Hypothalamus (tissue), 51 donors: ENCODE data around the gene CREB5.
A peak's percentile ranks its signal among the peaks of the same experiment; 100 is the strongest.
"Not testable (repeated sequence)": the region's sequence is repeated elsewhere in the genome, so short reads cannot be mapped to it uniquely, and the experiment has no call there.

ENCODE experiments used
- DNase-seq, 51 donors: peaks; one replicate each; lab custom pipeline; 2025; lab: John Stamatoyannopoulos, UW

CREB5 gene

DNA sequence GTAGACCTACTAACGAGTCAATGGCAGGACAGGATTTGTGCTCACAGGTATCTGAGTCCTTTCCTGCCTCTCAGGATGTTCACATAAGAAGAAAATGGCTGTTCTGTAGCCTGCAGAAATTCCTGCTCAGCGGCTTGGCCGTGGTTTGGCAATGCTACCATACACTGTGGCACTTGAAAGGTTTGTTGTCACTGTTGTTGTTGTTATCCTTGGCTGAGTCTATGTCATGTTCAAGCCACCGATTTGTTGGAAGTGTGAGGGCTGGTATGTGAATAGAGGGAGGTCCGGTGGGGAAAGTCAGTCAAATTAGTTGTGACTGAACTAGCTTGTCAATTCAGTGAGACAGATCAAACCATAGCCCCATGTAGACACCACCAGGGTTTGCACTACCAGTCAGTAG is 345.9 kb downstream of the CREB5 start:
- DNase-seq: no peak

DNA sequence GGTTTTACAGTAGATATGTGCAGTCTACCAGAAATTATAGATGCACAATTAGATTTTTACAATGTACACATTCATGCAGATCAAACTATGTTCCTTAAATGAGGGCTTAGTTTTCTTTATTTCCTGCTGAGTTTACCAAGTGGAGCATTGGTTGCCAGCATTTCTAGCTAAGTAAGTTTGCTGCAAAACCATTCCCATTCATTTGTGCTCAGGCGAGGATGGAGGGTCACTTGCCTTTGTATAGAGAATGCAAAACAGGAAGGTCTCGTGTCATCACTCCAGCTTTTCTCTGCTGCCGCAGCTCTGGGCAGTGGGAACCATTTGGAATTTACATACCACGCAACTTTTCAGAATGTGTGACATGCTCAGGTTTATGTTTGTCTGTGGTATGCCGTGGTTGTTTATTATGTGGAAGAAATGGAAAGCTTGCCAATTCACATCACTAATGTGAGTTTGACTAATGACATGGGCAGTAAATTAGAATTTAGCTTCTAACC is 347.2 kb downstream of the CREB5 start:
- no peak for DNase-seq

DNA sequence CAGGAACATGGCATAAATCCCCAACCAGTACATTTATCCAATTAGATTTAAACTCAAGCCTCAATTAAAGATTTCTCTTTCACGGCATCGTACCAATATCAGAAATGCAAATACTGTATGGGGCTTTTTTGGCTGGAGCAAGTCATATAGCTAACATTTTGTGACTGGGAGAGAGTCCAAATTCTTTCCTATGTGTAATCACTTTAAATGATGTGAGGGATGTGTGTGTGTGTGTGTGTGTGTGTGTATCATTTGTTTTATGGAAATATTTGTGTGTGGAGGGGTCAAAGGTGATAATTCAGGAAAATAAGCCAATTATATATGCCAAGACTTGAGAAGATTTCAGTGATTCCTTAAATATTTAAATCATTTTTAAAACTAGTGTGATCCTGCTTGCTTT is 349.2 kb downstream of the CREB5 start:
- DNase-seq: no peak

DNA sequence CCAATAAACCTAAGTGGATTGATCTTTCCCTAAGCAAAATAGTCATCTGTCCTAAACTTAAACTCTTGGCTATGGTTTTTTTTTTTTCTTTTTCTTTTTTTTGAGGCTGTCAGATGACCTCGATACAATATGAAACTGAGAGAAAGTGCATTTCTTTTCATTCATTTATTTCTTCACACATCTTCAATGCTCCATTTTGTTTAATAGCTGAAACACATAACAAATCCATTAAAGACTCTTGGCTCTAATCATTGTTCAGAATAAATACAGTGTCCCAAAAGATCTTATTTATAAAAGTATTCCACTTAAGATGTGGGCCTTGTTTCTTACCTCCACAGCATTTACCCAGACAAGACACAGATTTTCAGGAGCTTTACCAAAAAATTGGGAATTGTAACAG is 350.3 kb downstream of the CREB5 start:
- DNase-seq: no peak

DNA sequence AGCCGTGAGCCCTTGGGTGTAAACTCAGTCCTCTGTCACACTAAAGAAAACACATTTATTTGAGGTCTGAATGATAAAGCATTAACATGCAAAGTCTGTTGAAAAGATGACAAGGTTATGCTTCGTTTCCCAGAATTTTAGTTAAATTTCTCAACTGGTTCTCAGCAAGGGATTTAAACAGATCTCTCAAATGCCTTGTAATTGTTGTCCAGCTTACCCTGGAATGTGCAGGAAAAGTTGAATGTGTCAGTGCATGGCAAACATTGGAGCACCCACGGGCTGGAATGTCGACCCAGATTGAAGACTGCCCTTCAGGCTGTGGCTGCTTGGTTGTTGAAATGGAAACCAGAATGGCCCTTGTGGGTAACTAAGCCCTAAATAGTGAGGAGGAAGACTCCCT is 354.0 kb downstream of the CREB5 start:
- DNase-seq: no peak

DNA sequence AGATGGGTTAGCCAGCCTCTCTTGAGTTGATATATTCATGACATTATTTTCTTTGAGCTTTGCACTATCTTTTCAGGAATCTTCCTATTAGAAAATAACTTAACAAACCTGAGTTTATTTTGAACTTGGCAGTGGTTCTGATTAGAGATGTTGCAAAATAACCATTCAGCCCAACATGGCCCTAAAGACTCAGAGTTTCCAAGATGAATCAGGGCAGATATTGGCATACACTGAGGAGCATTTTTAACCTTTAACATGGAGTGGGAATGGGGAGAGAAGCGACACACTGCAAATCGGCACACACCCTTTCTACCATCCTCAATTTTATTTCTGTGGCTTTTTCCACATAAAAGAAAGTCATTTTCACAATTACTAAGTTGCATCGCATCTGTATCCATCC is 355.0 kb downstream of the CREB5 start:
- no peak for DNase-seq

DNA sequence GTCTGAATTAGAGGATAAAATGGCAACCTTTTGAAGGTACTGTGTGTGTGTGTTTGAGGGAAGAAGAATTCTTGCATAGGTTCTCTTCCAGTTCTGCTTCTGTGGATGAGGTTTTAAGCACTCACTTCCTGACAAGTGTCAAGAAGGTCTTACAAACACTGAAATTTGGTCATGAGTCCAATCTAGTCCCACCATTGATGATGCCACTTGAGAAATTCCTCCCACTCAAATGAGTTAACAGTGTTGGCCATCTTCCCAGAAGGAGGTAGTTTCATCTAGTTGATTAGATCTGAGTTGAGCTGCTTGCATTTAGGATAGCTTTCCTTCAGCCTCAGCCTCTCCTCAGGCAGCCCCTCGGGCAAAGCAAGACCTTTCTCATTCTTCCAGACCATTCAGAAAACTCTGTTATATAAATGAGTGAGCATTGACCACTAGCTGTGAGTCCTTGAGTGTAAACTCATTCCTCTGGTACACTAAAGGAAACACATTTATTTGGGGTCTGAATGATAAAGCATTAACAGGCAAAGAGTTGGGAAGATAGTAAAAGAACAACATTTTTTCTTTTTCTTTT is 356.3 kb downstream of the CREB5 start:
- no peak for DNase-seq

DNA sequence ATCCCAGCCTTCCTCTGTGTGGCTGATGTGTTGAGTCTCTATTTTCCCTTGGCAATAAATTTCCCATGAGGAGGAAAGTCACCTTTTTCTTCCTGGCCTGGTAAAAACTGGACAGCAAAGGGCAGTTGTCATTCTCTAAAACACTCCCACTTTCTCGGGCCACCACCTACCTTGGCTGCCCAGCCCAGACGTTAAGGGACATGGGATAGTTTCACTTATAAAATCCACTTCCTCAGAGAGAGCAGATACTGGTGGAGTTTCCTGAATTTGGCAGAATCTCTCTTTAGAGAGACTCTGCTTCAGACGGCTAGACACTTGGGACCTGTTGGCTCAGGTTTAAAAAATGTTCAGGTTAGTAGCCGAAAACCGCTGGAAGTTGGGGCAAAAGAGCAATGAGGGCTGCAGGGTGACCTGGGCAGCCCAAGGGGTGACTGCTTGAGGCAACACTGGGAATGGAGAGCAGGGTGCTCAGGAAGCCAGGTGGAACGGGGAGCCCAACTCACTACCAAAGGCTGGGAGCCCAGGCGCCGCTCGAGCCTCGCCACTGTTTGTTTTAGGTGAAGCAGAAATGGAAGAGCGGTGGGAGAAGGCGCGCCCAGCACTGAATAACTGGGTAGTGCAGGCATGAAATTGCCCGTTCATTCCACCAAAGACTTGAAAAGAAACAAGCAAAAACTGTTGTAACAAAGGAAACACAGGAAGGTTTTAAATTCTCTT is 359.7 kb downstream of the CREB5 start:
- no peak for DNase-seq

DNA sequence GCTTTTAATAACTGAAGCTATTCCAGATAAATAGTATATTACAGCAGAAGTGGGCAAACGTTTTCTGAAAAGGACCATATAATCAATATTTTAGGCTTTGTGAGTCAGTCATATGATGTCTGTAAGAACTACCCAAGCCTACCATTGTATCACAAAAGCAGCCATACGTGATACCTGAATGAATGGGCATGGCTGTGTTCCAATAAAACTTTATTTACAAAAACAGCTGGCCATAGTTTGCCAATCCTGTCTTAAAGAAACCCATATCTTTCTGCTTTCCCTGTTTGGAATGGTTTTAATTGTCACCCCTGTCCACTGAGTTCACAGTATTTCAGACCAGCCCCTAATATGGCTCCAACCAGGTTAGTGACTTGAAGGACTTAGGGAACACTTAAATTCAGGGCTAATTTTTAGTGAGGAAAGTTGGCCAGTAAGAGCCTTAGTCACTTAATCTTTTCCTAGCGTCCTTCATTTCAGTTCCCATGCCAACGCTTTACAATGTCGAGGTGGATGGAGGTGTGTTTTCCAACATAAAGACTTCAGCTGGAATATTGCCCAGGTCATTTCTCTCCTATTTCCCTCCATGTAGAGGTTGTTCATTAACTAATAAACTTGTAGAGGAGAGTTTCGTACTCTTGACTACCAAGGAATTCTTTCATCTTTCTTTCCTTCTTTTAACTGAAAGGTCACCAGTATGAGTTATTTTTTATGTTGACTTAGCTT is 361.3 kb downstream of the CREB5 start:
- no peak for DNase-seq

DNA sequence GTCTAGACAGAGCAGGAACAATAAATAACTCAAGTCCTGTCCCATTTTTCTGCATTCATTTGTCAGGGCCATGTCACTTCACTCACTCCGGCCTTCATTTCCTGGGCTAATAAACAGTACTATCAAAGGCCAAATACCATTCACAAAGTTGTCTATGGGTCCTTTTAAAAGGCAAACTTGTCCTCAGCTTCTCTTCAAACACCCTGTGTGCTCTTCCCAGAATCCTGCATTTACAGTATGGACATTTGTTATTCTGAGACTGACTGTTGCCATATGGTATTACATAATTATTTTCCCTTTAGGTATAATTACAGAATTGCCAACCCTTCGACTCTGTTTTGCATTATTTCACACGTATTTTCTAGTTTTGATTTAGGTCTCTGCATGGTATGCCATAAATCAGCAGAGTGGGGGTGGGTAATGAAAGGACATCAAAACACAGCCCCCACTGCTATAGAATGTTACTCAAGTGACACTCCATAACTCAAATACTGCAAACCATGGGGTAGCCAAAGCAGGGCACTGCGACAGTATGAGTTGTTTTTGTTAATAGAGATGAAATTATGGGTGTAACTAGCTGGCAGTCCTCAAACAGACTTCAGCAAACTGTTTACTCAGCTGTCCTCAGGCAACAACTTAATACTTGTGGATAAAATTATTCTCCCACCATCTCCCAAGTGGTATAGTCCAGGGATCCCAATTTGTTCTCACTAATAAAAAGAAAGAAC is 362.1 kb downstream of the CREB5 start:
- no peak for DNase-seq

DNA sequence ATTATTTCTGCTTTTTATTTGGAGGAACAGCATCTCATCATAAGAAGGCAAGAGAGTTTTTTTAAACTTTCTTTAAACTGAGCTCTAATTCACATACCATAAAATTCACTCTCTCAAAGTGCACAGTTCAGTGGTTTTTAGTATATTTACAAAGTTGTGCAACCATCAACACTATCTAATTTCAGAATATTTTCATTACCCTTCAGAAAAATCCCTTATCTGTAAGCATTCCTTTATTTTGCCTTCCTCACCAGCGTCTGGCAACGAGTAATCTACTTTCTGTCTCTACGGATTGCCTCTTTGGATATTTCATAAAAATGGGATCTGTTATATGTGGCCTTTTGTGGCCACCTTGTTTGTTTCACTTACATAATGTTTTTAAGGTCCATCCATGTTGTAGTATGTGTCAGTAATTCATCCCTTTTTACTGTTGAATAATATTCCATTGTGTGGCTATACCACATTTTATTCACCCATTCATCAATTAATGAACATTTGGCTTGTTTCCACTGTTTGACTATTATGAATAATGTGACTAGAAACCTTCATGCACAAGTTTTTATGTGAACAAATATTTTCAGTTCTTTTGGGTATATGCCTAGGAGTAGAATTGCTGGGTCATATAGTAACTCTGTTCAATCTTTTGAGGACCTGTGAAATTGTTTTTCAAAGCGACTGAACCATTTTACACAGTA is 364.3 kb downstream of the CREB5 start:
- DNase-seq: no peak

DNA sequence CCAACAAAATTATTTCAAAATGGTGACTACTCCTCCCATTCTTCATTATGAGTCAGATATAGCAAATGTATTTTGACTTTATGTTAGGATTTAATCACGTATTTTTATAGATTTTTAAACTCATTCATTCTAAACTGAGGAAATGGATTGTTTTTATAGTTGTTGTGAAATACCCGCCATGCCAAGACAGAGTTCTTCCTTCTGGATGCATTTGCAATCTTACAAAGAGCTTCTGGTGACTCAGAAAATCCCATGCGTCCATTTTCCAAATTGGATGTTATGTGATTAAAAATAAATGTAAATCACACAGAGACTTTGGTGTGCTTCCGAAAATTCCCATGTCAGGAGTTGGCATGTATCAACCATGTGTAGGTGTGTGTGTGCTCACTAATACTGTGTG is 366.5 kb downstream of the CREB5 start:
- DNase-seq: no peak

DNA sequence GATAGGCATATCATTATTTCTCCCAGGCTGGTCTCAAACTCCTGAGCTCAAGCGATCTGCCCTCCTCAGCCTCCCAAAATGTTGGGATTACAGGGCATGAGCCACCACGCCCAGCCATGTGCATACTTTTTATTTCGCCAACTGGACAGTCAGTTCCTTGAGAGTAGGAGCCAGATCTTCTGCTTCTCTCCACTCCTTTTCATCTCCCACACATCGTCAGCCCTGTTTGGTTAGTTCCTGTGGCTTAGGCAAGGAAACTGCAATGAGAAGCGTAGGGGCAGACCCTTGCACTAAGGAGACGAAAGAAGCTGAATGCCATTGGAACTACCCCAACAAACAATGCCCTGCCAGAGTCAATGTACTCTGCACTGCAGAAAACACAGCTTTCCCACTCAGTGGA is 367.6 kb downstream of the CREB5 start:
- no peak for DNase-seq

DNA sequence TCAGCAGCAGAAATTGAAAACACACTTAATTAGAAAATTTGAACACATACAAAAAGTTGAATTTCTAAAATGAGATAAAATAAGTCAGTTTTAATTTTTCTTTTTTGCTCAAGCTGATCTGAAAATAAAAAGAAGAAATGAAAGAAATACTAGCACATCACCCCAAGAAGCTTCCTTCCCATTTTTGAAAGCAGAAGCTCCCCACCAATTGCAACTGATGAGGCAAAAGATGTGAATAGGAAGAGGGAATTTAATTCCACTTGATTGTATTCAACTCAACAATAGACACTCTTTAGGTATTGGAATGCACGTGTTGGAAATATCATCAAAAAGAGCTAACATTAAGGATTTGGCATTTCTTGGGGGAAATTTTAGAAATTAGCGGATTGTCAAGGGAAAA is 370.0 kb downstream of the CREB5 start:
- peak in 1 of 51 donors; percentile 21 for DNase-seq

DNA sequence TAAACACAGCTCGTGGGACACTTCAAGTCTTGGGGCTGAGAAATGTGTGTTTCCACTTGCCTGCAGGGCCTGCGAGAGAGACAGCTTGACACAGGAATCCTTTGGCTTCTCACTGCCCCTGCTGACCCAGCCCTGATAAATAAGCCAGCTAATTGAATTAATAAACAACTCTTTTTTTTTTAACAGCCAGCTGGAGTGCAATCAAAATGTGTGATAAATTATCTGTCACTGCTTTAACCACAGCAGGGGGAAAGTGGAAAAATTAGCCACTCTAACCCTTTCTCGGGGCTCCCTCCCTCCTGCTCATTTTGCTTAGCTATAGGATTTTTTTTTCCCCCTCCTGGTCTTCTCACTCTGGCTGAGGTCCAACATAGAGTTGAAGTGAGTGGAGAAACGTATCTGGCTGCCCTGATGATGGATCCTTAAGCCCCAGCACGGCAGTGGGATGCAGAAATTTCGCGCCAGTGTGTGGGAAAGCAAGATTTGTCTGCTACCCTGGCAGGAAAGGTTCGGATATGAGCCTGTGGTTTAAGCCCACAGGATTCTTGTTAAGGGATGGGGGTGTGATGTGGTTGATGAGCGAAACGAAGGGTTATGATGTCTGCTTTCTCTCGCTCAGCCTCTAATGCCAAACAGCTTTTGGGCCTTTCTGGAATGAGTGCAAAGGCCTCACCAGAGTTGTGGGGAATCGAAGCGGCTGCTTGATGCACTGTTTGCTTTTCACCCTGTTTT is 372.0 kb downstream of the CREB5 start:
- peak in 1 of 51 donors; percentile 8 for DNase-seq

DNA sequence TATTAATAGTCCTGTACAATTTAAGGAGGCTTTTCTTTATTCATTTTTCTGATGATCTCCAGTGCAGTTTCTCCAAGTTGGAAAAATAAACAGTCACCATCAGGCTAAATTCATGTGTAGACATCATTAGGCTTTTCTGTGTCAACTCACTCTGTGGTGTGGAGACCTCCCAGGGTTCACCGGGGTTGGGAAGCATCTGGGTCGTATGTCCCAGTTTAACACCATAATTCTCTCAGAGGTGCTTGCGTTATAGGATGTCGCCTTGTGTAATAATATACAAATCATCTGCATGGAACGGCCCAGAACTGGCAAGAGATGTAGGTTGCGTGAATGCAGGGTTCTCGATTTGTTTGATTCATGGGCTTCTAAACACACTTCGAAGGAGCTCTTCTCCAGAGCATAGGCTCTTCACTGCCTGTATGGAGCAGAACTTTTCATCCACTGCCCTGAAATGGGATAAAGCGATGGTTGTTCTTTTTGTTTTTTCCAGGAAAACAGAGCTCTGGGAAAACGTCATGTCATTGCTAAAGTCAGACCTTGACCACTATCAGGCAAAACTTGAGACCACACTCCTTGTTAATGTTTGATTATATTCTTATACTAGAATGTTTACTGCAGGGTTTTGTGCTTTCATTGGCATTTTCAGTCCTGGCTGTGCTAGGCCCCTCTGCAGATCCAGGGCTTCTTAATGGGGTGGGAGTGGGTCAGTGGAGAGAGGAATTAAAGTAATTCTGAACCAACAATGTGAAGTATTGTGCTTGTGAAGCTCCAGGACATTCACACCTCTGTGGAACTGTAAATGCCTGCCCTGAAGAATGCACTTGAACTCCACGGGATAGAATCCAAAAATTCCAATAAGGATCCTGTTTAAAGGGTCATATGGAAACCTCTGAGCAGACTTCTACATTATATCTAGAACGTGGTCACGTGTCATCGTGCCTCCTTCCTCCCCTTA is 373.0 kb downstream of the CREB5 start:
- no peak for DNase-seq

DNA sequence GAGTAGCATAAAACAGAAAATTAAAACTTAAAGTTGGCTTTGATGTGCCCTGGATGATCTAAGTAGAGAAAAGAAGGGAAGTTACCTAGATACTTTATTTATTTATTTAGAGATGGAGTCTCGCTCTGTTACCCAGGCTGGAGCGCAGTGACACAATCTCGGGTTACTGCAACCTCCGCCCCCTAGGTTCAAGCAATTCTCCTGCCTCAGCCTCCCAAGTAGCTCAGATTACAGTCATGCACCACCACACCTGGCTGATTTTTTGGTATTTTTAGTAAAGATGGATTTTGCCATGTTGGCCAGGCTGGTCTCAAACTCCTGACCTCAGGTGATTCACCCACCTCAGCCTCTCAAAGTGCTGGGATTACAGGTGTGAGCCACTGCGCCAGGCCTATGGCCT is 373.8 kb downstream of the CREB5 start:
- not testable (repeated sequence) for DNase-seq

DNA sequence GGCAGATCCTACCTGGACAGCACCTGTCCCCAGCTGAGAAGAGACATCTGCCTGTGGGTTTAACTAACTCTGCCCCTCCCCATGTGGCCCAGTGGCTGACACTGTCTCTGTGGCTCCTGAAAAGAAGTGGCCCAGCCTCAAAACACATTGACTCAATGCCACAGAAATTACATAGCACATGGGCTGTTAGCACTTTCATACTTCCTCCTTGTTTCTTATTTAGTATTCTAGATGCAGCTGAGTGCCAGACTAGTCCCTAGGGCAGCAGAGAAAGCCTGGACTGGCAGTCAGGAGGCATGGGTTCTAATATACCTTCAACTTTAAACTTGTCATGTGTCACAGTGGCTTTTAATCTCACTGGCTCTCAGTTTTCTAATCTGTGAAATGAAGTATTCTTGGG is 374.8 kb downstream of the CREB5 start:
- DNase-seq: no peak

DNA sequence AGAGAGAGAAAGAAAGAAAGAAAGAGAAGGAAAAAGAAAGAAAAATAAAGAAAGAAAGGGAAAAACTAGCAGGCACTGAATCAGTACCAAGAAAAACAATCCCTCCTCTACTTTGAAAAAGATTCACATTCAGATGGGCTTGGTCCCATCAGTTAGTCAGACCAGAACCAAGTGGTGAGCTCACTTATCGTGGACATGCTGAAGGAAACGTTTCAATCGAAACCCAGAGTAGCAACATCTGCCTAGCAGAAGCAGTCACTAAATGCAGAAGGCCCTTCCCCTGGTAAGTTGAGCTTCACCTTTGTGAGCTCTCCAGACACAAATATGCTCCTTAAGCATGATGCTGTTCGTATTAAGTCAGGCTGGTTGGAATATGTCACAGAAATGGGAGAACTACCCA is 378.1 kb downstream of the CREB5 start:
- no peak for DNase-seq
